GM18526 (cell line): ENCODE data around the gene ZDHHC19.

Experiments
- POLR2A ChIP-seq: IDR thresholded peaks from 3 replicates; pipeline ENCODE4 v1.6.1; 2011; ENCODE audit not compliant: insufficient read length; ENCODE audit errors: extremely low read depth

ZDHHC19 gene

DNA sequence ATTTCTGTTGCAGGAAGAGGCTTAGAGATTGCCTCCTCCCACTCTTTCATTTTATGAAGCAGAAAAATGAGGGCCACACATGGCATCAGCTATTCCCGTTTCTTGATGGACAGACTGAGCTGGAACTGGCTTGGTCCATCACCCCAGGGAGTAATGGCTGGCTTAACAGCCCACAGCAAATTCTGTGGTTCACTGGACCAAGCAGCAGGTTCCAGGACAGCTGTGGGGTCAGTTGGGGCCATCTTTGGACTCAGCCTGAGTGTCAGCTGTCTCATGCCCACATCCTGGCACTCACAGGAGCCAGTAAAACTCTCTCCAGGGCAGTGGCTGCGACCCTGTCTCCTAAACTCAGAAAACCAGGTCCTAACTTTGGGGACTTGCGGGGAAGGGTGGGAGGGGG lies 36.5 kb downstream of the ZDHHC19 start:
- TF ChIP-seq POLR2A = no peak

DNA sequence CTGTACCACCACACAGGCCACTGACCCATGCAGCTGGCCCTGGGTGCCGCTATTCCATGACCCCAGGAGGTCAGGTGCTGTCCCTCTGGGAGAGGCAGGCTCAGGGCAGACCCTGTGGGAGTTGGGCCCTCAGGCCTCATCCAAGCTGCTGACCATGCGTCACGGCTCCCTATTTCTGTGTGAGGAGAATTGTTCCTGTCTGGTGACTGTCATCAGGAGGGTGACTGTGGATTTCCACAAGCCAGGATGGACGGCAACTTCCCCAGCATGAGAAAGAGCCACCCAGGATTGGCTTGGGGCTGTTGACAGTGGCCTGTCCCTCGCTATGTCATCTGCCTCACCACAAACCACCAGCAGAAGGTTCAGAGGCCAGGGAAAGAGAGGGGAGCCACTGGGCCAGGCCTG lies 41.4 kb downstream of the ZDHHC19 start:
- no peak for TF ChIP-seq POLR2A

DNA sequence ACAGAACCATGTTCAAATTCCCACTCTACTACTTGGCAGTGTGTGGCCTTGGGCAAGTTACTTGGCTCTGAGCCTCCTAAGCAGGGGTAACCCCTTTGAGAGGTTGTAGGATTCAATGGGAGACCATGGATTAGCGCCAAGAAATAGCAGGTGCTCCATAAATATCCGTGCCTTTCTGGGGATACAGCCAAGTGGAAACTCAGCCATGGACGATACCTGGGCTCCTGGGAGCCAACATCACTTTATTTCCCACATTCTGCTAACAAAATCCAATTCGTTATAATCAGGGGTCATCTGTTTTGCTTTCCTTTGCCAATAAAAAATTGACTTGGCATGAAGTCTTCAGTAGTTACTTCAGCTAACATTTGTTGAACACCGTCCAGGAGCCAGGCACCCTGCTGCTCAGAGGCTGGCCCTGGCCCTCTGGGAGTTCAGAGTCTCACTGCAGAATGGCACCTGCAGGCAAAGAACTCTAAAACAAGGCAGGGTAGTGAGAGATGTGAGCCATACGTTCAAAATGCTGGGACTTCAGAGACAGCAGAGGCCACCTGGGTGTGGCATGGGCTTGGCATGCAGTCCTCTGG lies 42.3 kb downstream of the ZDHHC19 start:
- no peak for TF ChIP-seq POLR2A

DNA sequence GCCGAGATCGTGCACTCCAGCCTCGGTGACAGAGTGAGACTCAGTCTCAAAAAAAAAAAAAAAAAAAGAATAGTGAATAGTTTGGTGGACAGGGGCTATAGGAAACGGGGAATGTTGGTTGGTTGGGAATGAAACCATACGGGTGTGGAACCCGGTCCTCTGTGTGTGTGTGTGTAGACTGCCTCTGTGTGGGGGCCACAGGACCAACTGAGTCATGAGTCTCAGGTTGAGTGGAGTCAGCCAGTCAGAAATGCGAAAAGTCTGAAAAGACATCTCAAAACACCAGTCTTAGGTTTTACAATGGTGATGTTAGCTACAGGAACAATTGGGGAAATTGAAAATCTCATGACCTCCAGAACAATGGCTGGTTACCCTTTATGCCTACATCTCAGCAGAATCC lies 44.5 kb downstream of the ZDHHC19 start:
- no peak for TF ChIP-seq POLR2A

DNA sequence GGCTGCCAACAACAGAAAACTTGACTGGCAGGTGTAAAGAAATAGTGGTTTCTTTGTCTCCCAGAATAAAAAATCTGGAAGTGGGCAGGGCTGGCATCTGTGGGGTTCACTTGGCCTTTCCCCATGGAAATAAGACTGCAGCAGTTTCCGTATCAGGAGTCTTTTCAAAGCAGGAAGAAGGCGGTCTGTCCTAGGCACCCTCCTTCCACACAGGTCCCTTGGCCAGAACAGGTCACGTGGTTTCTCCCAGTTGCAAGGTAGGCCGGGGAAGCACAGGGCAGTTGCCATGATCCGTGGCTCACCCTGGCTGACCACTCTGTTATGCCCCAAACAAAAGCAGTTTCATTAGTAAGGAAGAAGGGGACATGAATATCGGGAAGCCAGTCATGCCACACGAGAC lies 45.4 kb downstream of the ZDHHC19 start:
- no peak for TF ChIP-seq POLR2A

DNA sequence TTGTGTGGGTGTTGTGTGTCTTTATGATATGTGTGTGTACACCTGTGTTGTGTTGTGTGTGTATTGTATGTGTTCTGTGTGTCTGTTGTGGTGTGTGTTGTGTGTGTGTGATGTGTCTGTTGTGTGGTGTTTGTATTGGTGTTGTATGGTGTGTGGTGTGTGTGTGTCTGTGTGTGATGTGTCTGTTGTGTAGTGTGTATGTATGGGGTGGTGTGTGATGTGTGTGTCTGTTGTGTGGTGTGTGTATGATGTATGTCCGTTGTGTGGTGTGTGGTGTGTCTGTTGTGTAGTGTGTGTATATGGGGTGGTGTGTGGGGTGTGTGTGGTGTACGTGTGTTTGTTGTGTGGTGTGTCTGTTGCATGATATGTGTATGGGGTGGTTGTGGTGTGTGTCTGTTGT lies 46.6 kb downstream of the ZDHHC19 start:
- no peak for TF ChIP-seq POLR2A

DNA sequence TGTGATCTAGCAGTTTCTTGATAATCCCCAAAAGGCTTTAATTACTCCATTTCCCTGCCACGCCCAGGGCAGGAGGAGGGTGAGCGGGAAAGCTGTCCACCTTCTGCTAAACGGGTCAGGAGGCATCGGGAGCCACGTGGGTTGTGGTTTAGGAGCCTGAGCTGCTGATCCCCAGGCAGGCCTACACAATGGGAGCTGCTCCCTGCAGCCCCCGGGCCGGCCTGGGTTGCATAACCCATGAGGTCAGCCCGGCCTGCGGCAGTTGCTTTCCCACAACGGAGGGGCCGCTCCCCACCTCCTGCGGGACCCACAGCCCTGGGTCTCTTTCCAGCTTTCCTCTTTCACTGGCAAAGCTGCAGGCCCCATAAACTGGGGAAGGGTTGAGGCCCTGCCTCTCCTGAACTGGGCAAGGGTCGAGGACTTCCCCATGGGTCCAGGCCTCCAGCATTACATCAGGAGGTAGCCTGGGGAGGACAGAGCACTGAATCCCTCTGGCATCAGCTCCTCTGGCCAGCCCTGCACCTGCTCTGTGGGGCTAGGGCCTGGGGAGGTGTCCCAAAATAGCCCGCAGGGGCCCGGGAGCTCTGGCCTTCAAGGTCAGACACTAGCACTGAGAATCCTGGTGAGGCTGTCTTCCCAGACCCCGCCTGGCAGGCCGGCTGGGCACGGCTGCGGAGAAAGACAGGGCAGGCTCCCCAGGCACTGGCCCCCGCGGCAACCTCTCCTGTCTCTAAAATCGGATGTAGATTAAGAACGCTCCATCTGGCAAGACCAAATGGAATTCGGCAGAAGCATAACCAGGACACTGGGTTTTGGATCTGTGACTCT lies 47.3 kb downstream of the ZDHHC19 start:
- no peak for TF ChIP-seq POLR2A

DNA sequence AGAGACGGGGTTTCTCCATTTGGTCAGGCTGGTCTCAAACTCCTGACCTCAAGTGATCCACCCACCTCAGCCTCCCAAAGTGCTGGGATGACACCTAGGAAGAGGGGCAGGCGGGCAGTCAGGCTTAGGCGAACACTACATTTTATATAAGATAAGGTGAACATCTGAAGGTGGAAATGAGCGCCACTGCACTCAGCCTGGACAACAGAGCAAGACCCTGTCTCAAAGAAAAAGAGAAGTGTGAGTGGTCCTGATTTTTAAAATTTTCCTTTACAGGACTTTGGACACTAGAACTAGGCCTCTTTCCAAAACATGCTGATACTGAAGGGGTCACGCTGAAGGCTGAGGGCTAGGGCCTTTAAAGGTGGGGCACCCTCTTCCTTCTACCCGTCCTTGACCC lies 48.0 kb downstream of the ZDHHC19 start:
- no peak for TF ChIP-seq POLR2A

DNA sequence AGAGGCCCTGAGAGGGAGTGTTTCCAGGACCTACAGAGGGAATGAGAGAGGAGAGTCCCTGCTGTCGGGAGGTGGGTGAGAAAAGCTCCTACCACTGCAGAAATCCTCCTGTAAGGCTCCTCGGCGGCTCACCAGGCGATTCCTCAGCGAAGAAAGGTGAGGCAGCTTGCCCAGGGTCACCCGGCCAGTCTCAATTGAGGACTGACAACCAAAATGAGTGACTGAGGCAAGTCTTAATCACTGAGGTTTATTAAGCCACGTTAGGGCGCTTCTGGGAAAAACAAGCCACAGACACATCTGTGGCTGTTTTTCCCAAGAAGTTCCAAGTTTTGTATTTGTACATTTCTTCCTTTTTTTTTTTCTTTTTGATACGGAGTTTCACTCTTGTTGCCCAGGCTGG lies 48.5 kb downstream of the ZDHHC19 start:
- TF ChIP-seq POLR2A = no peak

DNA sequence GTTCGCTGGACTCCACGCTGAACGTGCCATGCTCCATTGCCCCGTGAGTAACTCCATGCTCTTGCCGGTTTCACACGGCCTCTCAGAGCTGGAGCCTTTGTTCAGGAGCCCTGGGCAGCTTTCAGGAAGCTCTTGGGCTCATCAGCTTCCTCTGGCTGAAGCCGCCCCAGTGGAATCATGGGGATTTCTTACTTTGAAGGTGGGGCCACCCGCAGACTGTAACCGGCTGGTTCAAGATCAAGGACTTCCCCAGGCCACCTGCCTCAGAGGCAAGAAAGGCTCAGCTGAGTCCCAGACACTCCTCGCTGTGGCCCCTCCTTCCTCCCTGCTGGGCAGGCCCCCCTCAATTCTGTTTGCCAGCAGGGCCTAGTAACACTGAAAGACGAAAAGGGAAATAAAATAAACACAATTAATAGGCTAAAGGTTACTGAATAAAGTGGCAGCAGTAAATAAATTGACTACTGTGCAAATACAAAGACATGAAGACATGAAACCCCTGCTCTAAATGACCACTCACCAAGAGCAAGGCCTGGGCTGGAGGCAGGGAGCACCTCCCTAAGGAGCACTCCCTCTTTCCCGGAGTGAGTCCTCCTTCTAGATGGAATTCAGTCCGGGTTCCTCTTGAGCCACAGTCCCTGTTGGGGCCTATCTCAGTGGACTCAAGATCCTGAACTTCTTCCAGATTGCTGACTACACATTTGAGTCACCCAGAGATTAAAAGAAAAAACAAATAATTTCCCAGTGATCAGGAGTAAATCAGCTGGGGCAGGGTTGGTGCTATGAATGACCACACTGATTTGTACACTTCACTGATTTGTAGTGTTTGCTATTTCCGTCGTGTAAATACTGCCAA lies 51.0 kb downstream of the ZDHHC19 start:
- TF ChIP-seq POLR2A = peak; percentile 54

DNA sequence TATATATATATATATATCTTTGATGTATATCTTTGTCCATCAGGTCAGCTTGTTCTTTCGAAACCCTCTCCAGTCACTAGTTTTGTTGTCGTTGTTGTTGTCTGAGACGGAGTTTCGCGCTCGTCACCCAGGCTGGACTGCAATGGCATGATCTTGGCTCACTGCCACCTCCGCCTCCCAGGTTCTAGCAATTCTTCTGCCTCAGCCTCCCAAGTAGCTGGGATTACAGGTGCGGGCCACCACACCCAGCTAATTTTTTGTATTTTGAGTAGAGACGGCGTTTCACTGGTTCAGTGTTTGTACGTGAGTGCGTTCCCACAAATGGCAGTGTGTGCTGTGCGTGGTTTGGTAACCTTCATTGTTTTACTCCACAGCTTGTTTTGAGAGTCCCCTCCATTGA lies 51.7 kb downstream of the ZDHHC19 start:
- TF ChIP-seq POLR2A = no peak

DNA sequence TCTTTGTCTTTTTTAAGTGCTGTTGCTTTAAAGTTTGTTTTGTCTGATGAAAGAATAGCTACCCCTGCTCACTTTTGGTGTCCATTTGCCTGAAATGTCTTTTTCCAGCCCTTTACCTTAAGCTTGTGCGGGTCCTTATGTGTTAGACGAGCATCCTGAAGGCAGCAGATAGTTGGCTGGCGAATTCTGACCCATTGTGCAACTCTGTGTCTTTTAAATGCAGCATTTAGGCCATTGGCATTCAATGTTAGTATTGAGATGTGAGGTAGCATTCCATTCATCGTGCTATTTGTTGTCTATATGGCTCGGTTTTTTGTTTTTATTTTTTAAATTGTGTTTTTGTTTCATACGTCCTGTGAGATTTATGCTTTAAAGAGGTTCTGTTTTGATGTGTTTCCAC lies 55.0 kb downstream of the ZDHHC19 start:
- no peak for TF ChIP-seq POLR2A

DNA sequence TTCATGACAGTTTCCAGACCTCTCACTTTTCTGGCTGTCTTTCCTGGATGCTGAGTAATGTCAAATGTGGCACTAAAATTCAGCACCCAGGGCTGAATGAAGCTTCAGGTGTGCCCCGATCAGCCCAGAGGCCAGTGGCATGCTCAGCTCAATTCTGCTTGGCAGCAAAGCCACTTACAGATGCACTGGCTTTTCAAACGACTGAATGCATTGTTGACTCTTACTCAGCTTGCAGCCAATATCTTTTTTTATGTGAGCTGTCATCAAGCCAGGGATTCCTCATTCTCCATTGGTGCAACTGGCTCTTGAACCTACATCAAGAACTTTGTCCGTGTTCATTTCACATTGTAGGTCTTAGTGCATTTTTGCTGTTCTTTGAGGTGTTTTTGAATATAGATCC lies 60.7 kb downstream of the ZDHHC19 start:
- TF ChIP-seq POLR2A = no peak

DNA sequence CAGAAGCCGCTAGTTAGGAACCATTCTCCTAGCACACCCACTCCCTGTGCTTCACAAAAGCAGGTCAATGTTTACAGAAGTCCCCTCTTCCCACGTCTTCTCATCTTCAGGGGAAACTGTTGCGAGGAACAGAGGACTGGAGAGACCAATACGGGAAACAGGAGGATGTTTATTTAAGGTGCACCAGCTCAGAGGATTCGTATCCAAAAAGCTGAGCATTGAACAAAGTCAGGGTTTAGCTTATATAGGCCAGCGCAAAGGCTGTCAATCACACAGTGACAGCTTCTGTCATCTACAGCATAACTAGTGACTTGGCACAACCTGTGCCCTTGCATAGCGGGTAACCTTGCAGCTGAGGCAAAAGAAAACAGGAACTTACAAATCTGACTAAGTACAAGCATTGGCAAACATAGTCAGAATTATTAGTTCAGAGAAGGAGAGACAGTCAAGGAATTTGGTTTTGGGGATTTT lies 61.3 kb downstream of the ZDHHC19 start:
- TF ChIP-seq POLR2A = no peak

DNA sequence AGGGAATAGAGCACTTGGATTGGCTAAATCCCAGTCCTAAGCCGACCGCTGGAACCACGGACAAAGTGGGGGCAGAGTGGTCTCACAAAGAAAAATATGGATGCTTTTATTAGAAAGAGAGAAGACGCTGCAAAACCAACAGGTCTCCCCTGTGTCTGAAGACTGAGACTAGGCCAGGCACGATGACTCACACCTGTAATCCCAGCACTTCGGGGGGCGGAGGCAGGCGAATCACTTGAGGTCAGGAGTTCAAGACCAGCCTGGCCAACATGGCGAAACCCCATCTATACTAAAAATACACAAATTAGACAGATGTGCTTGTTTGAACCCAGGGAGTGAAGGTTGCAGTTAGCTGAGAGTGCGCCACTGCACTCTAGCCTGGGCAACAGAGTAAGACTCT lies 61.8 kb downstream of the ZDHHC19 start:
- TF ChIP-seq POLR2A = no peak
